Measurements from ENCODE around the gene LGSN. TPM values are rescaled to one million over a fixed set of nuclear protein-coding genes. Genes with fewer than 3 reads are reported as not detected.
"Not testable (repeated sequence)": the region's sequence is repeated elsewhere in the genome, so short reads cannot be mapped to it uniquely, and the experiment has no call there.

The LGSN gene
- total RNA-seq, 2 donors from 2014 or later = 0.34 TPM; not detected in 1

- ATAC-seq (replicated peaks); H3K27me3 Mint-ChIP-seq; H3K4me3 Mint-ChIP-seq; H3K27ac Mint-ChIP-seq; H3K9me3 Mint-ChIP-seq; H3K36me3 Mint-ChIP-seq (ENCODE audit: low read depth); H3K4me1 Mint-ChIP-seq: not testable (repeated sequence)
Measured at GRCh38 chr6:63230511-63230910, 89.3 kb downstream of the LGSN start.

DNA sequence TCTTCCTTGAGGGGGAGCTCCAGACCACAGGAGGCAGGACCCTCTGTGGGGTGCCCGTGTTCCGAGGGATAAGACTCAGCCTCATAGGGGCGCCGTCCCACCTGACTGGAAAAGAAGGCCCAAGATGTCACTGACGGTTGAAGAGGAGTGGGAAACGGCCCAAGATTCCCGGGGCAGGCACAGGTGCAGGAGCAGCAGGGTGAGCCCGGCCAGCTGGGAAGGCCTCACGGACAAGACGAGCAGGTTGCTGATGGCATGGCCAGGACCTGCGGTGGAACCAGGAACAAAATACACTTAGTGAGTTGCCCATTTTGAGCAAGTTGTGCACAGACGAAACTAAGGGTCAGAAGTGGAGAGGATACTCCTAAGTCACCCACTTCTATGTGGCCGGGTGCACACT, 89.8 kb downstream of the LGSN start:
- not testable (repeated sequence) for ATAC-seq (replicated peaks); H3K4me3 Mint-ChIP-seq; H3K36me3 Mint-ChIP-seq (ENCODE audit: low read depth); H3K9me3 Mint-ChIP-seq; H3K4me1 Mint-ChIP-seq; H3K27ac Mint-ChIP-seq; H3K27me3 Mint-ChIP-seq

GRCh38 chr6:63227928-63228894, 91.6 kb downstream of the LGSN start:
- not testable (repeated sequence) for H3K27me3 Mint-ChIP-seq; H3K36me3 Mint-ChIP-seq (ENCODE audit: low read depth); ATAC-seq (replicated peaks)

GRCh38 chr6:63225987-63226386, 93.8 kb downstream of the LGSN start:
- not testable (repeated sequence) for H3K4me3 Mint-ChIP-seq; H3K4me1 Mint-ChIP-seq; ATAC-seq (replicated peaks); H3K27me3 Mint-ChIP-seq; H3K27ac Mint-ChIP-seq; H3K36me3 Mint-ChIP-seq (ENCODE audit: low read depth); H3K9me3 Mint-ChIP-seq

More at GRCh38 chr6:63227928-63228894, 91.6 kb downstream of the LGSN start:
- not testable (repeated sequence) for H3K9me3 Mint-ChIP-seq, H3K4me1 Mint-ChIP-seq, H3K4me3 Mint-ChIP-seq, H3K27ac Mint-ChIP-seq

Other genes starting within 250 kb of the LGSN start
- gene FKBP1C, start 108.5 kb downstream of the LGSN start, total RNA-seq = under 1 TPM in 1 of 2 donors, not detected in 1; 0.19 TPM

All from activated T-helper 17 cell treated with anti-CD3 and anti-CD28 coated beads, Interleukin-2, amount 50 U/mL, for 72 hours (primary cell).